GM13977 (cell line): ENCODE results near the gene ANXA6.

Experiments
- DNase-seq: peaks from one replicate; pipeline ENCODE4 v3.0.0; 2012; ENCODE audit warnings: low spot score
- CTCF ChIP-seq: IDR thresholded peaks from 2 replicates; pipeline ENCODE4 v1.5.1; 2012; ENCODE audit warnings: mild to moderate bottlenecking, control low read depth; ENCODE audit not compliant: insufficient read depth; ENCODE audit errors: extremely low read depth, missing control alignments
- in situ Hi-C: fragments of 300-500 bp; cut with MboI; formaldehyde crosslinking; loops from one replicate; pipeline ENCODE4 v1.12.0; 2022; ENCODE audit warnings: low sequenced_read_pairs, low pct_unique_long_range_greater_than_20kb, mixed read lengths, inconsistent platforms; ENCODE audit not compliant: unreplicated experiment

Gene ANXA6

GRCh38 chr5:151058301-151058700 lies 99.3 kb downstream of the ANXA6 start:
- TF ChIP-seq CTCF: no peak
- no peak for DNase-seq
- in situ Hi-C loops: no loop called here

GRCh38 chr5:151056379-151057325 lies 100.9 kb downstream of the ANXA6 start:
- in situ Hi-C loops: no loop called here
- no peak for TF ChIP-seq CTCF
- no peak for DNase-seq

GRCh38 chr5:151055336-151055735 lies 102.2 kb downstream of the ANXA6 start:
- DNase-seq: no peak
- in situ Hi-C loops: no loop called here
- no peak for TF ChIP-seq CTCF

- no peak for TF ChIP-seq CTCF
- in situ Hi-C loops: loop anchor here (5.0 kb wide), 1 partner anchor 63 kb away; no protein-coding TSS in a partner anchor
- no peak for DNase-seq
Measured at GRCh38 chr5:151054709-151055108, 102.9 kb downstream of the ANXA6 start.

GRCh38 chr5:151053796-151054462 lies 103.7 kb downstream of the ANXA6 start:
- in situ Hi-C loops: loop anchor here (5.0 kb wide), 1 partner anchor 63 kb away; no protein-coding TSS in a partner anchor
- TF ChIP-seq CTCF: no peak
- DNase-seq: no peak

- in situ Hi-C loops: loop anchor here (5.0 kb wide), 1 partner anchor 64 kb away; no protein-coding TSS in a partner anchor
- no peak for DNase-seq
- no peak for TF ChIP-seq CTCF
Measured at GRCh38 chr5:151052836-151053235, 104.7 kb downstream of the ANXA6 start.
